Right ventricle myocardium superior (tissue), 1 donor: Measurements from ENCODE around the gene P4HA2. TPM values are rescaled to one million over a fixed set of nuclear protein-coding genes. Genes with fewer than 3 reads are reported as not detected.
A peak's percentile ranks its signal among the peaks of the same experiment; 100 is the strongest.

Experiments
- ATAC-seq: fragments of 200-7000 bp; cut with Tn5 transposase; one replicate; pipeline ENCODE4 v1.9.1; 2020; ENCODE audit warnings: mild to moderate bottlenecking; ENCODE audit not compliant: poor library complexity
- DNase-seq: peaks from one replicate; pipeline ENCODE4 v3.0.0-alpha.2; 2020
- intact Hi-C: fragments of 100-400 bp; cut with DNase I; formaldehyde crosslinking; loops from one replicate; pipeline ENCODE4 v1.11.2; 2022
- total RNA-seq: library from RNA; stranded (reverse); fragmentation: NEBNext Ultra II Directional; extraction: Animal tissue kit (Norgen Biotek cat#: 25700); gene quantifications from one replicate; pipeline ENCODE4 v1.2.1, GENCODE V29; 2021
- donor health status: DM: no; HTN: yes; CAD: no; lungs with severe emphysema.

Gene P4HA2
- total RNA-seq, 1 donor from 2014 or later: 77.2 TPM

GRCh38 chr5:132230871-132231270, 3.2 kb upstream of the P4HA2 start:
- no peak for DNase-seq
- intact Hi-C loops: no loop called here
- ATAC-seq: no peak

GRCh38 chr5:132229236-132229635, 1.6 kb upstream of the P4HA2 start:
- no peak for DNase-seq
- intact Hi-C loops: no loop called here
- no peak for ATAC-seq

GRCh38 chr5:132228241-132229035, 785 bp upstream of the P4HA2 start:
- ATAC-seq (no peak), DNase-seq (no peak)
- intact Hi-C loops: no loop called here

GRCh38 chr5:132227235-132227484, 493 bp downstream of the P4HA2 start:
- intact Hi-C loops: no loop called here
- DNase-seq (no peak), ATAC-seq (no peak)

- DNase-seq (peak; percentile 52), ATAC-seq (peak; percentile 18)
- intact Hi-C loops: no loop called here
Observed at GRCh38 chr5:132226516-132227234, 978 bp downstream of the P4HA2 start.

- peak; percentile 79 for DNase-seq
- ATAC-seq: peak; percentile 9
- intact Hi-C loops: no loop called here
Observed at GRCh38 chr5:132225165-132226032, 2.3 kb downstream of the P4HA2 start.

- ATAC-seq (no peak), DNase-seq (no peak)
- intact Hi-C loops: no loop called here
Observed at GRCh38 chr5:132224716-132225115, 2.9 kb downstream of the P4HA2 start.

- DNase-seq (no peak), ATAC-seq (no peak)
- intact Hi-C loops: no loop called here
Observed at GRCh38 chr5:132223861-132224260, 3.8 kb downstream of the P4HA2 start.

GRCh38 chr5:132222649-132223038, 5.0 kb downstream of the P4HA2 start:
- intact Hi-C loops: no loop called here
- no peak for DNase-seq
- no peak for ATAC-seq

GRCh38 chr5:132221781-132222648, 5.6 kb downstream of the P4HA2 start:
- peak; percentile 48 for ATAC-seq
- DNase-seq: peak; percentile 72
- intact Hi-C loops: no loop called here

- intact Hi-C loops: no loop called here
- ATAC-seq (no peak), DNase-seq (no peak)
Observed at GRCh38 chr5:132220491-132220890, 7.2 kb downstream of the P4HA2 start.

- no peak for DNase-seq
- intact Hi-C loops: no loop called here
- no peak for ATAC-seq
Observed at GRCh38 chr5:132219981-132220380, 7.7 kb downstream of the P4HA2 start.

- DNase-seq: no peak
- intact Hi-C loops: no loop called here
- ATAC-seq: no peak
Observed at GRCh38 chr5:132219289-132219970, 8.2 kb downstream of the P4HA2 start.

- DNase-seq (no peak), ATAC-seq (peak; percentile 18)
- intact Hi-C loops: no loop called here
Observed at GRCh38 chr5:132218321-132218720, 9.3 kb downstream of the P4HA2 start.

- DNase-seq: peak; percentile 97
- ATAC-seq: peak; percentile 85
- intact Hi-C loops: no loop called here
Observed at GRCh38 chr5:132215329-132215728, 12.3 kb downstream of the P4HA2 start.

GRCh38 chr5:132214491-132214890, 13.2 kb downstream of the P4HA2 start:
- intact Hi-C loops: no loop called here
- no peak for DNase-seq
- no peak for ATAC-seq

GRCh38 chr5:132213666-132214065, 14.0 kb downstream of the P4HA2 start:
- no peak for DNase-seq
- ATAC-seq: no peak
- intact Hi-C loops: no loop called here

- ATAC-seq (peak; percentile 75), DNase-seq (peak; percentile 62)
- intact Hi-C loops: no loop called here
Observed at GRCh38 chr5:132211787-132212186, 15.9 kb downstream of the P4HA2 start.
